Suppressor macrophage treated with lipopolysaccharide for 4 hours (primary cell): ENCODE data around the gene PRMT9.

Experiments used
- DNase-seq: peaks from one replicate; pipeline ENCODE4 v3.0.0-alpha.2; 2020

The PRMT9 gene

GRCh38 chr4:147678796-147679549, 5.0 kb downstream of the PRMT9 start:
- no peak for DNase-seq

DNA sequence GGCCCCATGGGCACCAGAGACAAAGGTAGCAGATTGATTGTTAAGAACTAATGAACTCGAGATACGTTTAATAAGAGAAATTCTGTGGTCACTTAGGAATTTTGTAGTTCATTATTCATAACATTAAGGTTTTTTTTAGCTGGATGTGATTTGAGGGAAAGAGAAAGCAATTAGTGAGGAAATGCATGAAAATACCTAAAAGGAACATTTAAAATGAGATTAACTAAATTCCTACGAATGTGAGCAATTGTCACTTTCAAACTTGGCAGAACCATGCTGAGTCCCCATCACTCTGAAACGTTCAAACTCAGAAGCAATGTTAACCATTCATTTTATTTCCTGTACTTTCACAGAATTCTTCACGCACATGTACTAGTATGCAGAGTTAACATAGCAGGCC, 5.9 kb downstream of the PRMT9 start:
- no peak for DNase-seq

DNA sequence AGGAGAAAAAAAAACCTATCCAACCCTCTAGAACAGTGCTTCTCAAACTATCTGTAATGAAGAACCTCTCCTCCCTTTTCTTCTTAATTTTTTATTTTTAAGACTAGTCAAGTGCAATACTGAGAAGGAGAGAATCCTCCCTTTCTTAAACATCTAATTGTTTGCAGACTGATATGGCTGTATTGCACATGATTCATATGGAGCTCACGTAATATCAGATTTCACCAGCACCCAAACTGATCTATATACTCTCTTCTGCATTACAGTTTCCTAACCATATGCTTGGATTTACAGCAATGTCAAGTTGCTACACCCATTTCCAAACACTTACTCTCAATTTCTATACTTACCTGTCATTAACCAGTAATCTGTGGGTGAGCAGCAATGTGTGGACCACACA, 9.5 kb downstream of the PRMT9 start:
- DNase-seq: no peak

DNA sequence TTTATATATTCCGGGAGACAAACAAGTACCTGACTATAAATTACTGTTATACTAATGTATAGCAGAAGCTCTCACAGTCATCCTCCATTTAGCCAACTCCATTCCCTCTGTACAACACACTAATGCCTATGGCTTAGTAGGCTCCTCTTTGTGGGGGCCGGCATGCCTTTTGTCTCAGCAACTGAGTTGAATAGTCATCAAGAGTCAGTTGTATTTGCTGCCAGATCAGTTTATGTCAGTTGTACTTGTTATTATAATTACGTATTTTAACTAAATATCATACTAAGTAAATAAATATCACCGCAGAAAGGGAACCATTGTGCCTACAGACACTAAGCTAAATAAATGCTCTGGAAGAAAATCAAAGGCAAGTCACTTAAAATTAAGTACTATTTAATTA, 9.9 kb downstream of the PRMT9 start:
- no peak for DNase-seq

- DNase-seq: no peak
Observed at GRCh38 chr4:147658501-147658900, 25.5 kb downstream of the PRMT9 start.

DNA sequence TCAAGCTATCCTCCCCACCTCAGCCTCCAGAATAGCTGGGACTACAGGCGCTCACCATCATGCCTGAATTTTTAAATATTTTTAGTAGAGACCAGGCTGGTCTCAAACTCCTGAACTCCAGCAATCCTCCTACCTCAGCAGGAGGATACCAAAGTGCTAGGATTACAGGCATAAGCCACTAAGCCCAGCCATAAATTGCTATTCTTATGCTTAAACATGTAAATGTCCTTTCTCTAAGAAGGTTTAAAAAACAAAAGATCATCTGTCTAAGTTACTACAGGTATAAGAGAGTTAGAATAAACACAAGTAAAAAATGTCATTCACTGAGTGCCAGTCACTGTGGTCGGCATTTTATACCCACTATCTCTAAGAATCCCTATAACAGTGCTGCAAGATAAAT, 28.3 kb downstream of the PRMT9 start:
- no peak for DNase-seq

DNA sequence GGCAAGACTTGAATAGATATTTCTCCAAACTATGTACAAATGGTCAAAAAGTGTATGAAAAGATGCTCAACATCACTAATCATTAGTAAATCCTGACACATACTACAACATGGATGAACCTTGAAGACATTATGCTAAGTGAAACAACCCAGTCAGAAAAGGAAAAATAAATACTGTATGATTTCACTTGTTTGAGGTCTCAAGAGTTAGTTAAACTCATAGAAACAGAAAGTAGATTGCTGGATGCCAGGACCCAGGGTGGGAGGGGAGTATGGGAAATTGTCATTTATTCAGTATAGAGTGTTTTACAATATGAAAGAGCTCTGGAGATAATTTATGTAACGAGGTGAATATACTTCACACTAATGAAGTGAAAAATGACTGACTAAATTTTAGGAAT, 32.4 kb downstream of the PRMT9 start:
- peak; percentile 3 for DNase-seq

- no peak for DNase-seq
Observed at GRCh38 chr4:147648656-147649055, 35.3 kb downstream of the PRMT9 start.

GRCh38 chr4:147645099-147645498, 38.9 kb downstream of the PRMT9 start:
- DNase-seq: no peak

- DNase-seq: no peak
Observed at GRCh38 chr4:147644471-147644870, 39.5 kb downstream of the PRMT9 start.

- no peak for DNase-seq
Observed at GRCh38 chr4:147643616-147644015, 40.3 kb downstream of the PRMT9 start.

GRCh38 chr4:147640331-147640730, 43.6 kb downstream of the PRMT9 start:
- DNase-seq: no peak

DNA sequence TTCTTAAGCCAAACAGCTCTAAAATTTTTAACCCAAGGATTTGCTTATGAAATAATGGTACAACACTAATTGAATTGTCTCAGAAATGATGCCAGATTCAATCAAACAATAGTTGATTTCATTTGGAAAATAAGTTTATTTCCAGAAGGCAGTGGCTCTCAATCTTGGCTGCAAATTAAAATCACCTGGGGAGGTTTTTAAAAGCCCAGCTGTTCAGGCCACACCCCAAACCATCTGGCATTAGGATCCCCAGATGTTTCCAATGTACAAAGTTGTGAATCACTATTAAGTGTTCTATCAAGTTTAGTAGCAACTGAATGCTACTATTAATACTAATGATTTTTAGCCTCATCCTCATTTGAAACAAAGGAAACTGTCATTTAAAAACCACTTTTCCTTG, 44.6 kb downstream of the PRMT9 start:
- DNase-seq: no peak

DNA sequence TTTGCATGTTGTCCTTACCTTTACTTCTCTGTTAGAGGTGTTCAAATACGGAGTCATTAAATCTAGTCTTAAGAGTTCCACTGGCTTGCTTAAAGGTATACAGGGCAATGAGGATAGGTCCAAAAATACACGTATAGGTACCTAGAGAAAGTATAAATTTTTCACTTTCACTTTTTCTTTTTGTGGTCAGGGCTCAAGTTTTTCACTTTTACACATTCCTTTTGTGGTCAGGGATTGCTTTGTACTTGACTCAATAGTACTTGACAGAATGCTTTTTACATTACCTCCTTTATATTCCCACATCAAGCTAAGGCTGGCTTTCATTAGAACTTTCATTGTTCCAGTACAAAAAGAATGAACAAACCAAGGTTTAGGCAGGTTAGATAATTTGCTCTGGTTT, 45.0 kb downstream of the PRMT9 start:
- DNase-seq: no peak

DNA sequence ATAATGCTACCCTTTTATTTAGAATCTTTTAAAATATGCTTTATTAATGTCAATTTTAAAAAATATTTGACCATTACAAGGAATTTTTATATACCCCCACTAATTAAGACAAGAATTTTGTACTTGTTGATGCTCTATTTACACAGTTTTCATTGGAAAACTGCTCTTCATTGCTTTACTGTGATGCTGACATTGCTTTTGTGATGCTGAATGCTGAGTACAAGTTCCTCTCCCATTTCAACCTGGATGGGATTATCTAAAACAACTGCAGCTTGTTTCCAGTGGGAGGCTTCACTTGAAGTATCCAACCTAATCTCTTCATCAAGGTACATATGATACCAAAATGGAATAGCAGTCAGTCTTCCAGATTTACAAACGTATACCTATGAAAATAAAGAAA, 45.6 kb downstream of the PRMT9 start:
- no peak for DNase-seq

- DNase-seq: no peak
Observed at GRCh38 chr4:147635348-147635747, 48.6 kb downstream of the PRMT9 start.

GRCh38 chr4:147633643-147634042, 50.3 kb downstream of the PRMT9 start:
- DNase-seq: no peak

DNA sequence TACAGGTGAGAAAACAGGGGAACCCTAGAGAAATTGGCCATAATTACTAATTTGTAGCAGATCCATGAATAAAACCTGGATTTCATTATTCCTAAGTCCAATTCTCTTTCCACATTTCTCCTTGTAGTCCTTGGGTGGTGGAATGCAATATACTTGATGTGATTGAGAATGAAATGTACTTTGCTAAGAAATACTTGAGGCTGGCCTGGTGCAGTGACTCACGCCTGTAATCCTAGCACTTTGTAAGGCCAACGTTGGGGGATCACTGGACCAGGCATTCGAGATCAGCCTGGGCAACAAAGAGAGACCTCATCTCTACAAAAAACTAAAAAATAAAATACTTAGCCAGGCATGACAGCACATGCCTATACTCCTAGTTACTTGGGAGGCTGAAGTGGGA, 50.9 kb downstream of the PRMT9 start:
- DNase-seq: no peak

DNA sequence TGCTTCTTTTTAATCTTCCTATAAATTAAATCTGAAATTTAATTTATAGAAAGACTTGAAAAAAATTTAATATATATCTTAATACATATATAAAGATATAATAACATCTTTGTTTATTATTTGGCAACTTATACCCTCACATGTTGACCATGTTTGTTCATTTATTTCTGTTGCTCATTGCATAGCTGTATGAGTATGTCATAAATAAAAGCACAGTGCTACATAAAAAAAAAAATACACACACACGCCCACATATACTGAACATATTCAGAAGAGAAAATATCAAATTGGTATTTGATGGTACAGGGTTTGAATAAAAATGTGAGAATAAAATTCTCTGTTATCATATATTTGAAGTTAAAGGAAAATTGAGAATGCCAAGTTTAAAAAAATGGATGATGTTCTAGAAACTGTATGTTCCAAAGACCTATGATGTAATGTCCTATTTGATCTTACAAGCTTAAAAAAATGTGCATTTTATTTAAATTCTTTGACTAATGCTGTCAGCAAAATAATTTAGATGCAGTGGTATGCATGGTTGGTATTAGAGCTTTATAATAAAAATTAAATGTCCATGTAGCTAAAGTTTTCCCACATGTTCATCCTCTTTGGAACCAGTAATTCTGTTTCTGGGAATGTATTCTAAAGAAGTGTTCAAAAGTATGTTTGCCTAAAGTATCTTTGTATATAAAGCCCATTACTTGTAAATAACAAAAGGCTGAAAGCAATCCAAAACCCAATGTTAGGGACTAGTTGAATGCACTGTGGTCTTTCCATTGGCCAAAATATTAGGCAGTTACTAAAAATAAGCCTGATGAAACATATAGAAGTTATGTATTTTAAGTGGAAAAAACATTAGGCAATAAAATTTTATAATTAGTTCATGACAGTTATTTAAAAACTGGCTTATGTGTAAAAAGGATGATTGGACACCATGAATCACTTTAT, 53.9 kb downstream of the PRMT9 start:
- no peak for DNase-seq

- DNase-seq: no peak
Observed at GRCh38 chr4:147628415-147628814, 55.5 kb downstream of the PRMT9 start.

- no peak for DNase-seq
Observed at GRCh38 chr4:147626903-147627302, 57.1 kb downstream of the PRMT9 start.

GRCh38 chr4:147625733-147626132, 58.2 kb downstream of the PRMT9 start:
- no peak for DNase-seq

DNA sequence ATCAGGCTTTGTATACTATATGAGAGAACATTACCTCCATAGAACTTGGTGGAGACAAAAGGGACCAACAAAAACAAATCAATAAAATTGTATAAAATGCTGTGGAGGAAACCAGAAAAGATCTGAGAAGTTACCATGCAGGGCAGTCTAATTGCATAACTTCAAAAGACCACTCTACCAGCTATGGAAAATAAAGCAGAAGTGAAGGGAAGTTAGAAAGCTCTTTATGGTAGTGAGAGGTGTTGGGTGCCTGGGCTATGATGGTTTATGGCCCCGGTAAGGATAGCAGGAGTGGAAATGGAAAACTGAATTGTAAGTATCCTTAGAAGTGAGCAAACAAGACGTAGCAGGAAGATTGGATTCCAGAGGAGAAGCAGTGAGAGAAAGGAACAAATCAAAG, 63.6 kb downstream of the PRMT9 start:
- no peak for DNase-seq
